ENCODE measurements around the gene SND1.

SND1 gene

DNA sequence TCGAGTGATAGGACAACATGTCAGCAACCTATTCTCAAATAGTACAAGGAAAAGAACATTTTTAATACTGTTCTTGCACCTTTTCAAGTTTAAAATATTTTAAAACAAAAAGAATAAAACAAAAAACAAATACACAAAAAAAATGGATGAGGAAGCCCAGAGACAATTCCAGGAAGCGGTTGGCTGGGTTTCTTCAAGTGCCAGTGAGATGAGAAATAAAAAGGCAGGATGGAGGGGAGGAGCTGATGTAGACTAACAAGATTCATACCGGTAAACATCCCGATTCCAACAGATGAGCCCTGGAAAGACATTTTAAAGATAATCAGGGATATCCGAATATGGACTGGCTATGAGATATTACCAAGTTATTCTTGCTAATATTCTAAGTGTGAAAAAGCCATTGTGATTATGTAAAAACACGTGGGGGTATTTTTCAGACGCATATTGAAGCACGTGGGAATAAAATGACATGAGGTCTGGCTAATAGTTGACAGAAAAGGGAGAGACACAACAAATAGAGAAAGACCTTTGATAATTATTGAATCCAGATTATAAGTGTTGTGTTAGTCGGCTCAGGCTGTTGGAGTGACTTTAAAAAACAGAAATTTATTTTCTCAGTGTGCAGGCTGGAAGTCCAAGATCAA is 480.6 kb downstream of the SND1 start:
- no peak for DNase-seq

DNA sequence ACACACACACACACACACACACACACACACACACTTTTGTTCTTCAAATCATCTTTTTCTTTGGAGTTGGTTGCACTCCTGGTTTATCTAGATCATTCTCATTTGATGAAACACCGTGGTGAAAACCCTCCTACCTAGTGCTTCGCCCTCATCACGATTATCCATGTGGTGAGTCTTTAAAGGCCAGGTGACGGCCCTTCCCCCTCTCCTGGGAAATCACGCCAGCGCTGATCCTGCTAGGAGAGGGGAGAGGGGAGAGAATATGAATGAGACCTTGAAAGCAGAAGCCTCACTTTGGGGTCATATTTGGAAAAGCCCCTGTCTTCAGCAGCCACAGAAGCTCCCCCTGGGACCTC is 483.1 kb downstream of the SND1 start:
- peak; percentile 33 for DNase-seq

DNA sequence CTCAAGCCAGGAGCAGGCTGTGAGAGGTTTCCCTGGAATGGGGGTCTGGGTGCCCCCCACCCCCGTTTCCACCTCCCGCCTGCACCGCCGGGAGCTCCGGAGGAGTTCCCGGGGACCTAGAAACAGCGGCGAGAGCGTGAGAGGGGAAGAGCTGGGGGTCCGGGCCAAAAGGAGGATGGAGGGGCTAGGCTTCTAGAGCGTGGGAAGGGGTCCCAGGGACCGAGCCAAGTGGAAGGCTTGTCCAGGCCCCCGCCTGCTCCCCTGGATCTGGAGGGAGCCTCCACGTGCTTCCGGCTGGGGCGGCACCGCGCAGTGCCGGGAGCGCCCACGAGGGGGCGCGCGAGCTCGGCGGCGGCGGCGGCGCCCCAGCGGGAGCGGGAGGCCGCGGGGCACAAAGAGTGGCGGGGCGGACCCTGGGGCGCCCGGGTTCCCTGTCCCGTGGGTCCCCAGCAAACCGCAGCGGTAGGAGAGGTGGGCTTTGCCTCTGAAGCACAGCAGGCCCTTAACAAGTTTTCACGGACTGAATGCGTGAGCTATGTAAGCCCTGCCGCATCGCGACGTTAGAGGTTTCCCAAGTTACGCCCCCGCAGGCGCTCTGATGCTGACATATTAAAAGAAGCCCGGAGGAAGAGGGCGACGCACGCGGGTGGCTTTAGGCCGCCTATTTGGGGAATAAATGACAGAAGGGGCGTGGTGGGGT is 483.7 kb downstream of the SND1 start:
- peak; percentile 69 for DNase-seq

DNA sequence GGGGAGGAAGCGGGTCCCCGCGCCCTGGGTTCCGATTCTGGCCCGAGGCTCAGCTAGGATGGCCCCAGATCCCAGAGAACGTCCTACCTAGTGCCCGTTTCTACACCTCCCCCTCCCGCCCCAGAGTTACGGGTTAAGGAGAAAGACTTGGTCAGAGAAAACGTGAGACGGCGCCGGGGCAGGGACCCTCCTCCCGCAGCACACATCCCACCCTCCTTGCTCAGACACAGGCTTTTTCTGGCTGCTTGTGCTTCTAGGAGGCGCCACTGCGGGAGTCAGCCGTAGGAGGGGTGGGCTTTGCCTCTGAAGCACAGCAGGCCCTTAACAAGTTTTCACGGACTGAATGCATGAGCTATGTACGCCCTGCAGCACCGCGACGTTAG is 484.2 kb downstream of the SND1 start:
- no peak for DNase-seq

DNA sequence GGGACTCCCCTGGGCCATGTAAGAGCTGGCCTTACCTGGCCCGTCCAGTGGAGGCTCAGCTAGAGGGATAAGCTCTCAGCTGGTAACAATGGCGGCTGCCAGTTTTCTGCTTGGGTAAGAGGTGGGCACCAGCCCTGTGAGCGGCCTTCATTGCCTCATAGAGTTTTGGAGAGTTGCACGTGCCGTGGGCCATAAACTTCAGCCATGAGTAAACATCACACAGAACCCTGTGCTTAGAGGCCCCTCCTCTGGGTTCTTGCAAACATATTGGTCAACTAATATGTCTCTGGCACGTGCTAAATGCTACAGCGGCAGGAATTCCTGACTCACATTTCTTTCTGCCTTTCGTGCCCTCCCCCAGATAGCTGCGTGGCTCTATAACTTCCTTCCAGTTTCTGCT is 485.2 kb downstream of the SND1 start:
- no peak for DNase-seq

DNA sequence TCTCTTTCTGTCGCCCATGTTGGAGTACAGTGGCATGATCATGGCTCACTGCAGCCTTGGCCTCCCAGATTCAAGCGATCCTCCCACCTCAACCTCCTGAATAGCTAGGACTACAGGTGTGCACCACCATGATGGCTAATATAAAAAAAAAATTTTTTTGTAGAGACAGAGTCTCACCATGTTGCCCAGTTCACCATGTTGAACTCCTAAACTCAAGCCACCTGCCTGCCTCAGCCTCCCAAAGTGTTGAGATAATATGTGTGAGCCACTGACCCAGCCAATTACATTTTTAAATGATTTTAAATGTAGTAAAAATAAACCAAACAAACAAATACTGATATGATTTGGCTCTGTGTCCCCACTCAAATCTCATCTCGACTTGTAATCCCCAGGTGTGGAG is 487.4 kb downstream of the SND1 start:
- DNase-seq, result no peak

DNA sequence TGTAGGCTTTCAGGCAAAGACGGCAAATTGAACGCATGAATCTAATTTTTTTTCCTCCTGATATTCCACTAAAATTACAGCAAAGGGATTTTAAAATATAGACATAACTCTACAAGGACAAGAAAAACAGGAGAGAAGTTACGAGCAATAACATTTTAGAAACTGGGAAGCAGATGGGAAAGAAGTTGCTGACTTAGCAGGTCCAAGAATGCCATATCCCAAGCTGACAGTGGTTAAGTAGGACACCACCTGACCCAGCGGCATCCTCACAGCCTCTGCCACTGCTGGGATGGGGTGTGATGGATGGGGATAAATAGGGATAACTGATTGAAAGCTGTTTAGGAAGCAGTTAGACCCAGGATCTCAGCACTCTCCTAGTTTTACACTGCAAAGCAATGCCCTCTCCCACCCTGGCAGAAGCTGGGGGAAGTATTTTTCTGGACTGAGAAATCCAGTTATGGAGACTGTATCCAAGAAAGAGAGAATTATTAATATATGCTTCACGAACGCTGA is 489.7 kb downstream of the SND1 start:
- DNase-seq, result no peak
